HepG2 (cell line): ENCODE results near the gene XAB2. TPM values are rescaled to one million over a fixed set of nuclear protein-coding genes. Genes with fewer than 3 reads are reported as not detected.

Experiments
- ATAC-seq: fragments of 200-7000 bp; cut with Tn5 transposase; 3 replicates; pipeline ENCODE4 v1.9.1; 2020; ENCODE audit warnings: mild to moderate bottlenecking, moderate library complexity
- BruUV-seq: library from RNA; stranded (reverse); fragments of 400-500 nt; replicated peaks from 2 replicates; lab custom pipeline; 2021; lab: Mats Ljungman, UMichigan
- CTCF ChIA-PET: fragments of 300-600 bp; formaldehyde crosslinking; extraction: SDS; loops from one replicate; lab custom pipeline; 2021; ENCODE audit warnings: low total read pairs, inconsistent platforms, low intra/inter-chr PET ratio; lab: Yijun Ruan, JAX
- POLR2A ChIA-PET: fragments of 350-600 bp; sonication (Branson Sonifier 250); formaldehyde crosslinking; loops from one replicate; lab custom pipeline; 2020; ENCODE audit warnings: antibody characterized with exemption, inconsistent platforms; lab: Yijun Ruan, JAX
- DNase-seq: peaks from one replicate; pipeline ENCODE4 v3.0.0-alpha.2; 2015; ENCODE audit warnings: low spot score
- FAIRE-seq: peaks from 3 replicates; lab custom pipeline; 2011; peaks lifted over from hg19 to GRCh38; lab: Jason Lieb, UNC
- H2AFZ ChIP-seq: one replicate; pipeline ENCODE4 v1.6.1; 2011; ENCODE audit warnings: low read length, inconsistent platforms
- H3K27ac ChIP-seq: fragments of 300-600 bp; 3 replicates; pipeline ENCODE4 v1.8.0; 2011; ENCODE audit warnings: mixed run types, mild to moderate bottlenecking, mixed read lengths, low read length, inconsistent platforms; ENCODE audit not compliant: insufficient read depth; ENCODE audit errors: extremely low read length
- H3K27me3 ChIP-seq, 2 experiments: fragments of 200-600 bp in 1 of 2; 2 replicates in 1 of 2; 3 replicates in 1 of 2; pipeline versions ENCODE4 v1.6.0 to v1.8.0; 2011; ENCODE audit warnings: low read length in 2 of 2, mild to moderate bottlenecking in 2 of 2, moderate library complexity in 2 of 2, inconsistent platforms in 1 of 2; ENCODE audit not compliant: insufficient read depth in 2 of 2, control insufficient read depth in 1 of 2
- H3K36me3 ChIP-seq, 2 experiments: fragments of 200-600 bp in 1 of 2; replicated peaks in 1 of 2; 2 replicates in 1 of 2; 3 replicates in 1 of 2; pipeline versions ENCODE4 v1.5.1 to v1.8.0; 2011; ENCODE audit warnings: low read length in 2 of 2, inconsistent platforms in 1 of 2; ENCODE audit not compliant: insufficient read depth in 2 of 2, control insufficient read depth in 1 of 2
- H3K4me1 ChIP-seq: 2 replicates; pipeline ENCODE4 v1.5.1; 2012; ENCODE audit warnings: low read length, inconsistent platforms; ENCODE audit not compliant: insufficient read depth
- H3K4me2 ChIP-seq: 2 replicates; pipeline ENCODE4 v1.6.0; 2011; ENCODE audit warnings: low read depth, low read length, inconsistent platforms
- H3K4me3 ChIP-seq, 3 experiments: fragments of 200-600 bp in 1 of 3; sonication (generic), shearing (Covaris generic) in 1 of 3; replicated peaks in 1 of 3; 2 replicates each; pipeline ENCODE4 v1.5.1; 2011 to 2016; ENCODE audit warnings: low read length in 3 of 3, inconsistent platforms in 2 of 3, low read depth in 2 of 3, mild to moderate bottlenecking in 2 of 3, control low read depth in 1 of 3, mixed read lengths in 1 of 3; ENCODE audit not compliant: insufficient read depth in 1 of 3
- H3K79me2 ChIP-seq: one replicate; pipeline ENCODE4 v1.6.1; 2011; ENCODE audit warnings: low read length, inconsistent platforms; ENCODE audit not compliant: insufficient read depth
- H3K9ac ChIP-seq: 2 replicates; pipeline ENCODE4 v1.6.0; 2011; ENCODE audit warnings: mild to moderate bottlenecking, low read depth, low read length, inconsistent platforms; ENCODE audit not compliant: insufficient read depth
- H3K9me3 ChIP-seq: 2 replicates; pipeline ENCODE4 v1.5.1; 2012; ENCODE audit warnings: mild to moderate bottlenecking, low read length
- H4K20me1 ChIP-seq: 2 replicates; pipeline ENCODE4 v1.6.0; 2011; ENCODE audit warnings: inconsistent platforms, mild to moderate bottlenecking, low read length, moderate library complexity; ENCODE audit not compliant: insufficient read depth
- ATF7-NPFF ChIP-seq: sonication (generic); formaldehyde crosslinking; IDR thresholded peaks from 2 replicates; pipeline ENCODE4 v1.8.1; 2023; ENCODE audit warnings: mild to moderate bottlenecking, low read depth, missing genetic modification reagents, moderate library complexity
- EP300 ChIP-seq, 3 experiments: sonication (generic) in 1 of 3; formaldehyde crosslinking in 1 of 3; IDR thresholded peaks; 2 replicates each; pipeline versions ENCODE4 v1.5.1 to v1.6.1; 2011 to 2020; ENCODE audit warnings: low read depth in 2 of 3, low read length in 2 of 3, borderline replicate concordance in 1 of 3, improper control_type of control experiment in 1 of 3, mild to moderate bottlenecking in 1 of 3, missing genetic modification reagents in 1 of 3, moderate library complexity in 1 of 3
- KAT7 ChIP-seq: IDR thresholded peaks from 2 replicates; pipeline ENCODE4 v1.6.1; 2018; ENCODE audit warnings: borderline replicate concordance, missing compliant biosample characterization
- MTA3 ChIP-seq: sonication (generic); formaldehyde crosslinking; IDR thresholded peaks from 2 replicates; pipeline ENCODE4 v1.4.0; 2020; ENCODE audit warnings: missing genetic modification reagents
- NCOA5 ChIP-seq: sonication (generic); formaldehyde crosslinking; IDR thresholded peaks from 2 replicates; pipeline ENCODE4 v1.4.0; 2020; ENCODE audit warnings: missing genetic modification reagents
- NFAT5 ChIP-seq: sonication (generic); formaldehyde crosslinking; IDR thresholded peaks from 2 replicates; pipeline ENCODE4 v1.4.0; 2020; ENCODE audit warnings: missing genetic modification reagents
- PTBP1 ChIP-seq: fragments of 200-400 bp; formaldehyde crosslinking; IDR thresholded peaks from 2 replicates; pipeline ENCODE4 v1.6.1; 2018; ENCODE audit warnings: low read length, low read depth; ENCODE audit not compliant: poor library complexity, severe bottlenecking
- REPIN1 ChIP-seq: sonication (generic); formaldehyde crosslinking; IDR thresholded peaks from 2 replicates; pipeline ENCODE4 v1.8.0; 2022; ENCODE audit warnings: missing genetic modification reagents, low read depth, mild to moderate bottlenecking, borderline replicate concordance
- ZBTB33 ChIP-seq: sonication (generic); formaldehyde crosslinking; IDR thresholded peaks from 2 replicates; pipeline ENCODE4 v1.4.0; 2020; ENCODE audit warnings: missing genetic modification reagents
- ZBTB7A ChIP-seq: sonication (generic); formaldehyde crosslinking; IDR thresholded peaks from 2 replicates; pipeline ENCODE4 v1.8.0; 2022; ENCODE audit warnings: mild to moderate bottlenecking, missing genetic modification reagents
- ZNF430 ChIP-seq: sonication (generic); formaldehyde crosslinking; IDR thresholded peaks from 2 replicates; pipeline ENCODE4 v1.9.0; 2021; ENCODE audit warnings: mild to moderate bottlenecking, missing genetic modification reagents
- ZNF563 ChIP-seq: sonication (generic); formaldehyde crosslinking; IDR thresholded peaks from 2 replicates; pipeline ENCODE4 v1.8.0; 2022; ENCODE audit warnings: mild to moderate bottlenecking, moderate library complexity, missing genetic modification reagents
- ZNF746 ChIP-seq: sonication (generic); formaldehyde crosslinking; IDR thresholded peaks from 2 replicates; pipeline ENCODE4 v1.8.0; 2022; ENCODE audit warnings: mild to moderate bottlenecking, missing genetic modification reagents
- ZSCAN22 ChIP-seq: sonication (generic); formaldehyde crosslinking; IDR thresholded peaks from 2 replicates; pipeline ENCODE4 v1.4.0; 2020; ENCODE audit warnings: mild to moderate bottlenecking, missing genetic modification reagents
- WGBS: methylation state at CpG from one replicate; pipeline ENCODE4 v1.1.6; 2017; ENCODE audit warnings: low lambda C conversion rate; 5-methylcytosine and 5-hydroxymethylcytosine counted together
- in situ Hi-C: cut with HindIII; loops from 2 replicates; pipeline ENCODE4 v1.10.0; 2017; ENCODE audit warnings: low pct_unique_long_range_greater_than_20kb; ENCODE audit not compliant: extremely low pct_ligation_motif_present
- intact Hi-C: fragments of 100-400 bp; cut with micrococcal nuclease; formaldehyde crosslinking; loops from one replicate; pipeline ENCODE4 v1.10.0; 2022; ENCODE audit not compliant: unreplicated experiment
- polyA plus RNA-seq, 8 experiments: library from polyadenylated mRNA; depleted of rRNA in 3 of 8; stranded (reverse) in 7 of 8; unstranded in 1 of 8; fragments of >200 nt; fragmentation: Illumina TruSeq in 4 of 8; extraction: Trizol in 4 of 8; gene quantifications; 2 replicates each; pipeline versions ENCODE4 v1.2.1 to v1.2.3, GENCODE V29; 2011 to 2016; ENCODE audit warnings: low read depth in 4 of 8, missing spikeins in 1 of 8, mixed read lengths in 1 of 8; ENCODE audit not compliant: insufficient read depth in 1 of 8
- total RNA-seq, 5 experiments: library from RNA; depleted of rRNA; stranded (reverse); fragments of >200 nt; fragmentation: Illumina TruSeq; extraction: Trizol; gene quantifications; 2 replicates each; pipeline ENCODE4 v1.2.3, GENCODE V29; 2016; ENCODE audit warnings: low read depth in 1 of 5
- TF ChIP-seq, protein P1 (sequence below): sonication (generic); formaldehyde crosslinking; conservative IDR thresholded peaks from 2 replicates; pipeline ENCODE4 v1.8.1; 2023; ENCODE audit warnings: missing genetic modification reagents

Gene XAB2
- total and polyA plus RNA-seq, 2 of the 13 experiments (the other 11 are each of a cell fraction or from before 2014, with no cell fraction given) = 6.2 to 23.9 TPM

DNA sequence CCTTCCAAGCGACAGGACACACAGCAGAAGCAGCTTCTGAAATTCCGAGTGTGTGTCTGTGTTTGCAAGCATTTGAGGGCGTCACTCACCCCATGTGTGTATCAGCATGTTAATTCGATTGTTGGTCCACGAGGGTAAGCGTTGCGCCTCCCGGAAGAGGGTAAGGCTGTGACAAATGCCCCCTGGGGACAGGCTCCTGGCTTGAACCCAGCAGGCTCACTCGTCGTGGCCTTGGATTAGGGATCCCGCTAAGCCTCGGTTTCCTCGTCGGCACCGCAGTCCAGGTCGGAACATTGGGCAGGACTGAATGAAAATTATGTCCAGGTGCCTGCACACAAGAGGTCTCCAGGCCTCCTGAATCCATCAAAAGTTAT, 7.0 kb upstream of the XAB2 start (continued):
- TF ChIP-seq, protein P1, sequence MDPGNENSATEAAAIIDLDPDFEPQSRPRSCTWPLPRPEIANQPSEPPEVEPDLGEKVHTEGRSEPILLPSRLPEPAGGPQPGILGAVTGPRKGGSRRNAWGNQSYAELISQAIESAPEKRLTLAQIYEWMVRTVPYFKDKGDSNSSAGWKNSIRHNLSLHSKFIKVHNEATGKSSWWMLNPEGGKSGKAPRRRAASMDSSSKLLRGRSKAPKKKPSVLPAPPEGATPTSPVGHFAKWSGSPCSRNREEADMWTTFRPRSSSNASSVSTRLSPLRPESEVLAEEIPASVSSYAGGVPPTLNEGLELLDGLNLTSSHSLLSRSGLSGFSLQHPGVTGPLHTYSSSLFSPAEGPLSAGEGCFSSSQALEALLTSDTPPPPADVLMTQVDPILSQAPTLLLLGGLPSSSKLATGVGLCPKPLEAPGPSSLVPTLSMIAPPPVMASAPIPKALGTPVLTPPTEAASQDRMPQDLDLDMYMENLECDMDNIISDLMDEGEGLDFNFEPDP (CRISPR knock-in tag) = 0 out of 2 replicates have a peak, but pooled peaks have one; percentile 68
- TF ChIP-seq ZNF563 (CRISPR knock-in tag) (0 out of 2 replicates have a peak, but pooled peaks have one; percentile 4), PTBP1 (no peak), ZNF746 (CRISPR knock-in tag) (no peak), ZSCAN22 (no peak), KAT7 (no peak), REPIN1 (CRISPR knock-in tag) (no peak), ATF7-NPFF (peak; percentile 14; the same call in 1 of the 2 replicates)
- TF ChIP-seq, all 625 proteins: peak for 8

DNA sequence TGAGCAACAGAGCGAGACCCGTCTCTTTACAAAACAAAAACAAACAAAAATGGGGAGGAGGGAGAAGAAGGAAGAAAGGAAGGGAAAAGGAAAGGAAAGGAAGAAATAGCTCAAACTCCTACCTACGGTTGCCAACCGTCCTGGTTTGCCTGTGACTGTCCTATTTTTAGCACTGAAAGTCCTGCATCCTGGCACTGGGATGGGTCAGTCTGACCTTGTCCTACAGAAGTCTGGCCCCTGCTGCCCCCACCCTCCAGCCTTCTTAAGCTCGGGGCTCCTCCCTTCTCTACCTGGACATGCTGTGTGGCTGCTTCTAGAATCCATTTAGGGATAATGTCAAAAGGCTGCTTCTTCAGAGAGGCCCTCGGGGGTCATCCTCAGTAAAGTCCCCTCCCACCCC, 6.3 kb upstream of the XAB2 start:
- Histone ChIP-seq H3K4me1 (peaks cover 28% of the 10 kb centered on the region), H2AFZ (no peak overlapping the region), H3K27ac (no peak overlapping the region), H3K9me3 (no peaks in the 10 kb centered on the region), H4K20me1 (no peaks in the 10 kb centered on the region; the same call in 1 of the 2 replicates), H3K36me3 (peaks cover 0 to 1% of the 10 kb centered on the region in 2 experiments; a peak in 2 of 5 replicates), H3K27me3 (no peaks in the 10 kb centered on the region; a peak in 1 of 5 replicates), H3K4me3 (no peak overlapping the region), H3K4me2 (peak overlapping the region; percentile 60), H3K9ac (no peak overlapping the region), H3K79me2 (peaks cover 9% of the 10 kb centered on the region)
- no peak for DNase-seq
- no peak for FAIRE-seq
- in situ Hi-C loops = no loop called here
- ChIA-PET CTCF (no interaction called here), POLR2A (interaction anchor here (1.0 kb wide), 1 partner anchor 40 kb away, joined by 5 read pairs; the partner anchor contains the start of gene CAMSAP3)
- WGBS = 43% methylated on average over 6 of the region's 6 CpGs
- BruUV-seq = no TSS peak
- intact Hi-C loops = no loop called here
- no peak for ATAC-seq
- no peak for TF ChIP-seq ZBTB33 (CRISPR knock-in tag)
- no peak for TF ChIP-seq NFAT5 (CRISPR knock-in tag)
- TF ChIP-seq MTA3 (CRISPR knock-in tag) = no peak
- no peak for TF ChIP-seq EP300 (IDR thresholded peaks at IDR 0.05; ENCODE audit: low read depth in 2 of 2, low read length in 2 of 2)
- no peak for TF ChIP-seq EP300 (CRISPR knock-in tag; IDR thresholded peaks at IDR 0.05; ENCODE audit: borderline replicate concordance)
- no peak for TF ChIP-seq NCOA5 (CRISPR knock-in tag)
- no peak for TF ChIP-seq ZBTB7A (CRISPR knock-in tag)
- no peak for TF ChIP-seq ZNF430 (CRISPR knock-in tag)
